HAP-1 (cell line): ENCODE measurements around the gene RAI14.
"Not testable (repeated sequence)": the region's sequence is repeated elsewhere in the genome, so short reads cannot be mapped to it uniquely, and the experiment has no call there.

Source experiments
- DNase-seq, 2 experiments: peaks; one replicate each; pipeline ENCODE4 v3.0.0-alpha.2; 2016 to 2020; ENCODE audit warnings: low spot score in 2 of 2
- H3K27me3 ChIP-seq: fragments of 250-450 bp; sonication (Bioruptor Pico); 2 replicates; pipeline ENCODE4 v1.5.1; 2020; ENCODE audit warnings: low read depth, mild to moderate bottlenecking, moderate library complexity
- H3K36me3 ChIP-seq: fragments of 250-450 bp; sonication (Bioruptor Pico); replicated peaks from 2 replicates; pipeline ENCODE4 v1.5.1; 2020; ENCODE audit warnings: mild to moderate bottlenecking
- H3K4me1 ChIP-seq: fragments of 250-450 bp; sonication (Bioruptor Pico); 2 replicates; pipeline ENCODE4 v1.5.1; 2020; ENCODE audit warnings: mild to moderate bottlenecking
- H3K4me3 ChIP-seq: fragments of 250-450 bp; sonication (Bioruptor Pico); 2 replicates; pipeline ENCODE4 v1.5.1; 2020; ENCODE audit warnings: mild to moderate bottlenecking, moderate library complexity
- H3K9me3 ChIP-seq: fragments of 250-450 bp; sonication (Bioruptor Pico); 2 replicates; pipeline ENCODE4 v1.5.1; 2020; ENCODE audit warnings: mild to moderate bottlenecking, moderate library complexity
- in situ Hi-C: fragments of 300-500 bp; cut with MboI; formaldehyde crosslinking; loops from 3 replicates; pipeline ENCODE4 v1.14.3; 2020; ENCODE audit warnings: low sequenced_read_pairs, inconsistent platforms, mixed read lengths

Gene RAI14

GRCh38 chr5:34692786-34693185 lies 36.7 kb downstream of the RAI14 start:
- Histone ChIP-seq H3K4me1 (no peaks in the 10 kb centered on the region), H3K27me3 (no peaks in the 10 kb centered on the region), H3K9me3 (no peaks in the 10 kb centered on the region), H3K36me3 (peaks cover 32% of the 10 kb centered on the region), H3K4me3 (no peak overlapping the region)
- DNase-seq: no peak
- in situ Hi-C loops: no loop called here

GRCh38 chr5:34694012-34694411 lies 37.9 kb downstream of the RAI14 start:
- no peaks in the 10 kb centered on the region for H3K27me3 ChIP-seq
- peaks cover 21% of the 10 kb centered on the region for H3K36me3 ChIP-seq
- DNase-seq: no peak
- no peaks in the 10 kb centered on the region for H3K4me1 ChIP-seq
- H3K9me3 ChIP-seq: no peaks in the 10 kb centered on the region
- H3K4me3 ChIP-seq: no peak overlapping the region
- in situ Hi-C loops: no loop called here

DNA sequence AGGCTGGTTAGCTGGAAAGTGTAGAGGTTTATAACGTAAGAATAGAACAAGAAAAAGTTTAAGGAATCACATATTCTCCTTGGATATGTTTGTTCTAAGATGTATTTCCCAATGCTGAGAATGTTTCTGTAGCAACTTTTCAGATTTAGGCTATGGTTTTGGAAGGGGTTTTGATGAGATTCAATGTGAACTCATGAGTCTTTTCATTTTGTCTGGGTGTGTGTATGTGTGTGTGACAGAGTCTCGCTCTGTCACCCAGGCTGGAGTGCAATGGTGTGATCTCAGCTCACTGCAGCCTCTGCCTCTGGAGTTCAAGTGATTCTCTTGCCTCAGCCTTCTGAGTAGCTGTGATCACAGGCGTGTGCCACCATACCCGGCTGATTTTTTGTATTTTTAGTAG lies 38.6 kb downstream of the RAI14 start:
- DNase-seq: no peak
- Histone ChIP-seq H3K4me1 (no peaks in the 10 kb centered on the region), H3K36me3 (peaks cover 16% of the 10 kb centered on the region), H3K4me3 (no peak overlapping the region), H3K9me3 (no peaks in the 10 kb centered on the region), H3K27me3 (no peaks in the 10 kb centered on the region)
- in situ Hi-C loops: no loop called here

DNA sequence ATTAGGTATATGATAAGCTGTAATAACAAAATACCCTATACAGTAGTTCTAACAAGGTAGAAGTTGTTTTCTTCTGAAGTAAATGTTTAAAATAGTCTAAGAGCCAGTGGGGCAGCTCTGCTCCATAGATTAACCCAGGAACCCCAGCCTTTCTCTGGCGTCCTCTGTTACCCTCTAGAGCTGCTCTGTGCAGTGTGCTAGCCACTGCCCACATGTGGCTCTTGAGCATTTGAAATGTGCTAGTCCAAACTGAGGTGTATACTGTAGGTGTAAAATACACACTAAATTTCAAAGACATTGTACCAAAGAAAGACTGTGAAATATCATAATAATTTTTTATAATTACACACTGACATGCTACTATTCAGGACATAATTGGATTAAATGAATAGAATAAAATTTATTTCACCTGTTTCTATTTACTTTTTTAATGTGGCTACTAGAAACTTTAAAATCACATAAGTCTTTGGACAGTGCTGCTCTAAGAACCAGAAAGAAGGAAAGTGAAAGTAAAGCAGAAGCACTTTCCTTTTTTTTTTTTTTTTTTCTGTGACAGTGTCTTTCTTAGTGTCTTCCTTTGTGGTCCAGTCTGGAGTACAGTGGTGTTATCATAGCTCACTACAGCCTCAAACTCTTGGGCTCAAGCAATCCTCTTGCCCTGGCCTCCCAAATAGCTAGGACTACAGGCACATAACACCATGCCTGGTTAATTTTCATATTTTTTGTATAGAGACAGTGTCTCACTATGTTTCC lies 39.3 kb downstream of the RAI14 start:
- H3K4me1 ChIP-seq: peaks cover under 1% of the 10 kb centered on the region; the same call in 1 of the 2 replicates

DNA sequence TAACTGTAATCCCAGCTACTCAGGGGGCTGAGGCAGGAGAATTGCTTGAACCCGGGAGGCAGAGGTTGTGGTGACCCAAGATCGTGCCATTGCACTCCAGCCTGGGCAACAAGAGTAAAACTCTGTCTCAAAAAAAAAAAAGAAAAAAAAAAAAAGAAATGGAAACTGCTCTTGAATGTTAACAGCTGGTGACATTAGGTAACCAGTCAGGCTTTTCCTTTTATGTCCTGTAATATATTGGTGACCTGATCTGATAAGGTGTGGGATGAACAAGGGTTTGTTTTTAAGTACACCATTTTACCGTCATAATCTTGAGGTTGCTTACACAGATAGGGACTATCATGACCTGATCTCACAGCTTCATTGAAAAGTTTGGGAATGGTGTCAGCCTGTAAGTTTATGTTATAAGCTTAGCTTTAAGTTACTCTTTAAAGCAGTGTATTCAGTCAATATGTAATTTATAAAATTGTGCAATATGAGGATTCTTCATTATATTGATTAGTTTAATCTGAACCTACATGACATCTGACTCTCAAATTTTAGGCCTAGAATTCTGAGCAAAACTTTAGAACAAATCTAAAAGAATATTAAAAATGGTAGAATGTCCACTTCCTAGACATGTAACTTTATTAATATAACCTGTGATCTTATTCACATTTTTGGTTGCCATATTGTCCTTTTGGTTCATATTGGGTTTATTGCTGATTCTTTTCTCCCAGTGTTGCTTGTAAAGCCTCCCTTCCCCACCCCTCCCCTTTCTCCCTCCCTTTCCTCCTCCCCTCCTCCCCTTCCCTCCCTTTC lies 41.4 kb downstream of the RAI14 start:
- peaks cover 9% of the 10 kb centered on the region; the same call in 1 of the 2 replicates for H3K36me3 ChIP-seq
- DNase-seq: no peak
- H3K9me3 ChIP-seq: no peaks in the 10 kb centered on the region
- H3K4me3 ChIP-seq: no peak overlapping the region
- no peaks in the 10 kb centered on the region for H3K27me3 ChIP-seq
- in situ Hi-C loops: no loop called here
- H3K4me1 ChIP-seq: peaks cover 9% of the 10 kb centered on the region

More for the DNA sequence above, 39.3 kb downstream of the RAI14 start:
- in situ Hi-C loops: no loop called here
- H3K36me3 ChIP-seq: peaks cover 11% of the 10 kb centered on the region
- no peaks in the 10 kb centered on the region for H3K27me3 ChIP-seq
- no peak for DNase-seq
- no peaks in the 10 kb centered on the region for H3K9me3 ChIP-seq
- no peak overlapping the region for H3K4me3 ChIP-seq

GRCh38 chr5:34698109-34698419 lies 41.9 kb downstream of the RAI14 start:
- in situ Hi-C loops: no loop called here
- DNase-seq: no peak
- Histone ChIP-seq H3K27me3 (no peaks in the 10 kb centered on the region), H3K4me3 (no peak overlapping the region), H3K9me3 (no peaks in the 10 kb centered on the region), H3K4me1 (peaks cover 9% of the 10 kb centered on the region), H3K36me3 (peaks cover 8% of the 10 kb centered on the region; the same call in 1 of the 2 replicates)

DNA sequence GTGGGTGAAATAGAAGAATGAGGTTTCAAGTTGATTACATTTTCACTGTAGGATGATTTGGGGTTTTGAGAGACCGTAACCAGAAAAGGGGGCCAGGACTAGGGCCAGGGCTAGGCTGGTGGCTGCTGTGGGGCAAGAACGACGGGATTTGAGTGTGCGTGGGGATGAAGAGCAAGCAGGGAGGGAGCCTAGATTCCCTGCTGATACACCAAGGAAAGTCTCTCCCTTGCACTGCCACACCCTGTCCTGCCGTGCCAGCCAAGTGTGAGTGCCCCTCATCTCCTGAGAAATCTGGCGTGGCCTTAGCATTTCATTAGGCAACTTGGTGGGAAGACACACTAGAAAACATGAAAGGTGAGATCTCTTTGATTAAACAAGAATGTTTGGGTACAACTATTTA lies 42.6 kb downstream of the RAI14 start:
- Histone ChIP-seq H3K9me3 (no peaks in the 10 kb centered on the region), H3K4me1 (peaks cover 13% of the 10 kb centered on the region), H3K4me3 (no peak overlapping the region), H3K36me3 (0 out of 2 replicates have a peak, but pooled peaks cover 3% of the 10 kb centered on the region), H3K27me3 (no peaks in the 10 kb centered on the region)
- in situ Hi-C loops: no loop called here
- DNase-seq: no peak

GRCh38 chr5:34699155-34700077 lies 43.3 kb downstream of the RAI14 start:
- DNase-seq: no peak
- in situ Hi-C loops: no loop called here
- H3K4me3 ChIP-seq: no peak overlapping the region
- H3K36me3 ChIP-seq: no peaks in the 10 kb centered on the region
- no peaks in the 10 kb centered on the region for H3K27me3 ChIP-seq
- H3K9me3 ChIP-seq: no peaks in the 10 kb centered on the region
- peaks cover 18% of the 10 kb centered on the region for H3K4me1 ChIP-seq

GRCh38 chr5:34700078-34700452 lies 43.9 kb downstream of the RAI14 start:
- in situ Hi-C loops: no loop called here
- DNase-seq: no peak
- H3K4me3 ChIP-seq: no peak overlapping the region
- H3K4me1 ChIP-seq: peaks cover 19% of the 10 kb centered on the region
- H3K9me3 ChIP-seq: no peaks in the 10 kb centered on the region
- no peaks in the 10 kb centered on the region for H3K36me3 ChIP-seq
- H3K27me3 ChIP-seq: no peaks in the 10 kb centered on the region

- H3K27me3 ChIP-seq, H3K4me3 ChIP-seq, H3K36me3 ChIP-seq, in situ Hi-C loops, H3K9me3 ChIP-seq, DNase-seq: not testable (repeated sequence)
- peaks cover 19% of the 10 kb centered on the region for H3K4me1 ChIP-seq
Measured at GRCh38 chr5:34701442-34701841, 45.3 kb downstream of the RAI14 start.

DNA sequence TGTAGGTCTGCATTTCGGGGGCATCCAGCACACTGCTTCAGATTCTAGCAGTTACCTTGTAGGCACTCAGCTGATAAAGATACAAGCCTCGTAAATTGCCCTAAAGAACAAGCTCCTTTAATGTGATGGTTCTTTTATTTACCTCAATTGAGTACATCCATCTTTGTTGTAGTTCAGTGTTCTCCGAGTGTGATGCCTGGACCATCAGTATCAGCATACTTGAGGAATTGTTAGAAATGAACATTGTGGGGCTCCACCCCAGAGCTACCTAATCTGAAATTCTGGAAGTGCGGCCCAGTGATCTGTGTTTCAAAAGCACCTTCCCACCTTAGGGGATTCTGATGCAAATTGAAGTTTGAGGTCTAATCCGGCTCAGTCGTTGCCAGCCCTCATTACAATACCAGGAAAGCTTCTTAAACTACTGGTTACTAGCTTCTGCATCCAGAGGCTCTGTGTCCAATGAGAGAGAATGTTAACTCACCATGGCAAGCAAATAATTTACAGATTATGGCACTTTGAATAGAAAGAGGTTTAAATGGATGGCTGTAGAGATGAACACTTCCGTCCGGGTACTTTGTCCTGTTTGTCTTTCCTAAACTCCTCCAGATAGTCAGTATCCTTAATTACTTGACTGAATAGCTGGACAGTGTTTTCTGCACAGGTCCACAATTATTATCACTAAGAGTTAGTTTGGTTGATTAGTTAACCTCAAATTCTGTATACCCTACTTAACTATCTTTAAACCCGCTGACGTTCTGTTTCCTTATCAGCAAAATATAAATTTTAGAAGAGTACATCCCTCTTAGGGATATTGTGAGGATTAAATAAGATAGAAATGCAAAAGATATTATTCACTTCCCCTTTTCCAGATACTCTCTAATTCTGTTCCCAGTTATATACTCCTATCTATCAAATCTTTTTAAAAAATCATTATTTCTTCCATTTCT lies 47.9 kb downstream of the RAI14 start:
- in situ Hi-C loops: no loop called here
- peaks cover 19% of the 10 kb centered on the region for H3K4me1 ChIP-seq
- peak; percentile 59 to 82 for DNase-seq

GRCh38 chr5:34706084-34706483 lies 50.0 kb downstream of the RAI14 start:
- Histone ChIP-seq H3K36me3 (no peaks in the 10 kb centered on the region), H3K9me3 (no peaks in the 10 kb centered on the region), H3K27me3 (no peaks in the 10 kb centered on the region), H3K4me1 (peaks cover 12% of the 10 kb centered on the region), H3K4me3 (no peak overlapping the region)
- in situ Hi-C loops: no loop called here
- DNase-seq: no peak

More for the DNA sequence above, 47.9 kb downstream of the RAI14 start:
- Histone ChIP-seq H3K4me3 (no peak overlapping the region), H3K36me3 (no peaks in the 10 kb centered on the region), H3K9me3 (no peaks in the 10 kb centered on the region), H3K27me3 (no peaks in the 10 kb centered on the region)
